Stomach (tissue), 9 donors: ENCODE data around the gene DISC1. TPM values are rescaled to one million over a fixed set of nuclear protein-coding genes. Genes with fewer than 3 reads are reported as not detected.

Experiments
- DNase-seq, 2 donors: peaks; one replicate each; pipeline versions ENCODE4 v3.0.0 to v3.0.0-alpha.2; 2013 to 2019
- H3K27ac ChIP-seq, 5 donors: fragments of 200-600 bp in 4 of 5; sonication (generic) in 4 of 5; one replicate each; pipeline ENCODE4 v1.5.1; 2013 to 2019; ENCODE audit warnings: mild to moderate bottlenecking in 1 of 5, moderate library complexity in 1 of 5
- H3K27me3 ChIP-seq, 3 donors: fragments of 200-600 bp; sonication (generic); one replicate each; pipeline ENCODE4 v1.5.1; 2017 to 2019; ENCODE audit warnings: mixed run types in 1 of 3
- H3K36me3 ChIP-seq, 4 donors: fragments of 200-600 bp; sonication (generic); 1 replicate in 3 of 4; 2 replicates in 1 of 4; pipeline ENCODE4 v1.5.1; 2016 to 2019
- H3K4me1 ChIP-seq, 4 donors: fragments of 200-600 bp; sonication (generic); one replicate each; pipeline ENCODE4 v1.5.1; 2016 to 2019
- H3K4me3 ChIP-seq, 4 donors: fragments of 200-600 bp; sonication (generic) in 3 of 4; one replicate each; pipeline ENCODE4 v1.5.1; 2016 to 2019; ENCODE audit warnings: mild to moderate bottlenecking in 1 of 4
- H3K9me3 ChIP-seq, 4 donors: fragments of 200-600 bp; sonication (generic); one replicate each; pipeline ENCODE4 v1.5.1; 2016 to 2019
- CTCF ChIP-seq, 7 experiments: fragments of 450-650 bp in 4 of 7; fragments of 200-600 bp in 3 of 7; sonication (generic) in 3 of 7; IDR thresholded peaks; one replicate each; pipeline ENCODE4 v1.5.1; 2016 to 2019; ENCODE audit warnings: antibody characterized with exemption in 7 of 7, control low read depth in 2 of 7, mild to moderate bottlenecking in 1 of 7
- EP300 ChIP-seq: sonication (generic); formaldehyde crosslinking; IDR thresholded peaks from one replicate; pipeline ENCODE4 v1.6.1; 2017; ENCODE audit warnings: antibody characterized with exemption
- POLR2A ChIP-seq, 4 donors: fragments of 450-650 bp; IDR thresholded peaks; one replicate each; pipeline ENCODE4 v1.6.1; 2016; ENCODE audit warnings: antibody characterized with exemption in 4 of 4, control low read depth in 2 of 4, mild to moderate bottlenecking in 1 of 4, moderate library complexity in 1 of 4
- POLR2AphosphoS5 ChIP-seq, 3 donors: sonication (generic); formaldehyde crosslinking; IDR thresholded peaks; one replicate each; pipeline ENCODE4 v1.6.1; 2016; ENCODE audit warnings: antibody characterized with exemption in 3 of 3
- WGBS, 5 donors: extraction: QIAGEN DNeasy Blood & Tissue Kit in 3 of 5; methylation state at CpG; one replicate each; pipeline versions ENCODE4 v1.1.5 to v1.1.7; 2013 to 2018; 5-methylcytosine and 5-hydroxymethylcytosine counted together
- intact Hi-C: fragments of 100-400 bp; cut with DNase I; formaldehyde crosslinking; loops from one replicate; pipeline ENCODE4 v1.15.1; 2023; ENCODE audit warnings: low total_unique reads
- polyA plus RNA-seq, 3 donors: library from polyadenylated mRNA; stranded (reverse); fragments of 200-250 nt; gene quantifications; one replicate each; pipeline ENCODE4 v1.2.3, GENCODE V29; 2013
- total RNA-seq, 5 donors: library from RNA; depleted of rRNA; stranded (reverse); fragments of >200 nt; gene quantifications; one replicate each; pipeline versions ENCODE4 v1.1.0 to v1.2.3, GENCODE V29; 2014 to 2016
- donor health status: healthy with polysubstance abuse.
- donor health status: Bipolar disorder and iron deficiency.
- donor health status: healthy.

Gene DISC1
- total and polyA plus RNA-seq, 8 donors: 0.43 to 29.8 (median 1.6) TPM

DNA sequence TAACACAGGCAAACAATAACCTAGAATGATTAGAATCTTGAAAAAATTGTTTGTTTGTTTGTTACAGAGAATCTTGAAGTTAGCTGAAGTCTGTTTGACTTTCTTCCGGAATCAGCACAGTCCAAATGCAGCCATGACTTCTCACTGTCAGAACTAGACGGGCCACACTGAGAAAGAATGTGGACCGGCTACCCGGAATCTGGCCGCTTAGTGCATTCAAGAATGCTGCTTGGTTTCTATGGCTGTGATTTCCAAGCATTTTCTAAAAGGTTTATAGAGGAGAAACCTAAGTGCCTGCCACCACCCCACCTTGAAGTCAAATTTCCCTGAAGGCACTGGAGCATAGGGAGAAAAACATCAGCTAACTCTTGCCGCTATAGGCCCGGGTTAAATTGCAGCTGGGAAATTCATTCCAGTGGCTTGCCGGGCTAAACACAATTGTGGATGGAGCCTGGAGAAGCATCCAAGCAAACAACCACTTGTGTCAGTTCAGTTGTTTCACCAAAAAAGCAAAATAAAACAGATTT, 231.1 kb downstream of the DISC1 start:
- H3K9me3 ChIP-seq: no peaks in the 10 kb centered on the region
- H3K4me1 ChIP-seq: no peaks in the 10 kb centered on the region
- H3K27me3 ChIP-seq: no peaks in the 10 kb centered on the region
- H3K4me3 ChIP-seq: no peak overlapping the region
- no peaks in the 10 kb centered on the region for H3K36me3 ChIP-seq
- WGBS, 5 donors: 88 to 98% (median 96%) methylated on average over 8 of the region's 8 CpGs
- DNase-seq: no peak
- no peak overlapping the region for H3K27ac ChIP-seq
- intact Hi-C loops: no loop called here
- TF ChIP-seq CTCF (IDR thresholded peaks at IDR 0.05): no peak
- TF ChIP-seq POLR2AphosphoS5 (IDR thresholded peaks at IDR 0.05): no peak
- no peak for TF ChIP-seq EP300
- TF ChIP-seq POLR2A (IDR thresholded peaks at IDR 0.05): no peak

- 74 to 85% (median 81%) methylated on average over 5 of the region's 5 CpGs for WGBS, 5 donors
- H3K36me3 ChIP-seq: no peaks in the 10 kb centered on the region
- no peak overlapping the region for H3K27ac ChIP-seq
- peaks cover 0 to 6% (median 0%) of the 10 kb centered on the region in 4 donors for H3K4me1 ChIP-seq
- H3K9me3 ChIP-seq: no peaks in the 10 kb centered on the region
- H3K4me3 ChIP-seq: no peak overlapping the region
- intact Hi-C loops: no loop called here
- TF ChIP-seq POLR2AphosphoS5 (IDR thresholded peaks at IDR 0.05) (no peak), EP300 (no peak), POLR2A (IDR thresholded peaks at IDR 0.05) (no peak), CTCF (IDR thresholded peaks at IDR 0.05) (no peak)
- DNase-seq: no peak
- no peaks in the 10 kb centered on the region for H3K27me3 ChIP-seq
These were observed 233.9 kb downstream of the DISC1 start for GRCh38 chr1:231860221-231861088.

- TF ChIP-seq CTCF (IDR thresholded peaks at IDR 0.05) (no peak), POLR2AphosphoS5 (IDR thresholded peaks at IDR 0.05) (no peak), POLR2A (IDR thresholded peaks at IDR 0.05) (no peak), EP300 (no peak)
- Histone ChIP-seq H3K4me1 (peaks cover 0 to 19% (median 2%) of the 10 kb centered on the region in 4 donors), H3K27me3 (no peaks in the 10 kb centered on the region), H3K4me3 (no peak overlapping the region), H3K27ac (no peak overlapping the region), H3K36me3 (no peaks in the 10 kb centered on the region), H3K9me3 (no peaks in the 10 kb centered on the region)
- DNase-seq: no peak
- 62 to 77% (median 72%) methylated on average over 7 of the region's 7 CpGs for WGBS, 5 donors
- intact Hi-C loops: no loop called here
These were observed 235.2 kb downstream of the DISC1 start for GRCh38 chr1:231861541-231862481.

- intact Hi-C loops: no loop called here
- TF ChIP-seq CTCF (IDR thresholded peaks at IDR 0.05) (no peak), POLR2A (IDR thresholded peaks at IDR 0.05) (no peak), POLR2AphosphoS5 (IDR thresholded peaks at IDR 0.05) (no peak), EP300 (no peak)
- no peak overlapping the region for H3K27ac ChIP-seq
- no peaks in the 10 kb centered on the region for H3K27me3 ChIP-seq
- 74 to 89% (median 86%) methylated on average over 2 of the region's 2 CpGs for WGBS, 5 donors
- no peak overlapping the region for H3K4me3 ChIP-seq
- H3K36me3 ChIP-seq: no peaks in the 10 kb centered on the region
- H3K4me1 ChIP-seq: peaks cover 0 to 27% (median 8%) of the 10 kb centered on the region in 4 donors
- no peaks in the 10 kb centered on the region for H3K9me3 ChIP-seq
- DNase-seq: no peak
These were observed 236.0 kb downstream of the DISC1 start for GRCh38 chr1:231862611-231863010.
